T-helper 1 cell treated with Interleukin-12 subunit alpha and Interleukin-12 subunit beta and Interleukin-4 antibody, amounts not matched to agents 30 ng/mL and 1 ng/mL, for 36 hours (primary cell): ENCODE measurements around the gene BRS3. TPM values are rescaled to one million over a fixed set of nuclear protein-coding genes. Genes with fewer than 3 reads are reported as not detected.

Experiments
- intact Hi-C: fragments of 100-400 bp; cut with micrococcal nuclease; formaldehyde crosslinking; loops from one replicate; pipeline ENCODE4 v1.15.1; 2024
- total RNA-seq: library from RNA; stranded (reverse); gene quantifications from 2 replicates; pipeline ENCODE4 v1.2.3, GENCODE V29; 2022

Gene BRS3
- total RNA-seq, 1 donor from 2014 or later: not detected

DNA sequence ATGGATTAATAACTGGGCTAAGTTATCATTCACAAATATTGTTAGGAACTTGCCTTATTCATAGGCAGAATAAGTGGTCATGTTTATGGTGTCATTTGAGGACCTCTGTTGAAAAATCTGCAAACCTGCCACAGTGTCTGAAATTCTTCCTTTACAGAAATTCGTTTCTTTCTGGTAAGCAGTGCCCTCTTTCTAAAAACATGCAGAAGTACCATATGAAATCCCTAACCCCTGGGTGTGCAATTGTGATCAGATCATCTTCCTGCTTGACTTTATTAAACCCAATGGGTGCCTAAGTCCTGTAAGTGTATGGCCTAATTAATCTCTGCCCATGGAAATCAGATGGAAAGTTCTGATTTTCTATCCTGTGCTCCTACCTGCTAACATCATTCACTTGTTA is 5.3 kb downstream of the BRS3 start:
- intact Hi-C loops: loop anchor here (10.0 kb wide), 2 partner anchors 468 to 562 kb away; no protein-coding TSS in a partner anchor

DNA sequence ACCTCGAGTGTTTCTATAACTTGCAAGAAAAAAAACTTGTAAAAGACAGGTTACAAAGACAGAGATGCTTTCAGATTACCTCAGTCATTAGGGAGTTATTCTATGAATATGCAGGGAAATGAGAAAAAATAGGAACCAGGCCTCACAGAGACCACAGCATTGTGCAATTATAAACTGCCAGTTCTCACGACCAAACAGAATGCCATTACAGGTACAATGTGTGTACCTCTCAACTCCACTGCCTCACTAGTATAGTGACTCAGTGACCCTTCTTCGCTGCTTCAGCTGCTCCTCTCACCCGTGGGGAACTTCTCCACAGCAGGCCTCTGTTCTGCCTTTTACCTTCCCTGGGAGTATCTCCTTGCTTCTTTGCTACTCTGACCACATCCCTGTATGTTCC is 7.3 kb downstream of the BRS3 start:
- intact Hi-C loops: loop anchor here (5.0 to 10.0 kb wide), 3 partner anchors 157 to 560 kb away; no protein-coding TSS in a partner anchor

DNA sequence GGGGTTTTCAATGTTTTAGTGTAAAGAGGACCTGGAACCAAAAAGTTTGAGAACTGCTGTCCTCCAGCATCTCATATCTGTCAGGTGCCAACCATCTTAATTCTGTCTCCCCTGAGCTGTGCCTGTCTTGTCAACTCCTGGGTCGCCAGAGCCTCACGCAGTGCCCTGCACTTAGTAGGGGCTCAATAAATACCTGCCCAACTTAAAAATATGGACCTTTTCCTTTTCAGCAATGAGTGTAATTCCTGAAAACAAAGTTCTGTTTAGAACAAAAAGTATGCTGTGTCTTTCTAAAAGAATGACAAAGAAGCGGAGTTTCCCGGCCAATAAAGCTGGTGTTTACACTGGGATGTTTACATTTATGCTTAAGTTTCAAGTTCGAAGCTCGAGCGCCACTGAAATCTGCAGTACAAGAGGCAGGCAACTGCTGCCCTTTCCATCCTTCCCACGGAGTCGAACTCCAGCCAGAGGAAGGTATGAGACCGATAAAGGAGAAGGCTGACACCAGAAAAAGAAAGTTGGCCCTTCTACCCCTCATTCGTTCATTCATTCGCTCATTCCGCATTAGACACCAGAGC is 8.5 kb downstream of the BRS3 start:
- intact Hi-C loops: loop anchor here (1.0 to 10.0 kb wide), 13 partner anchors 26 to 1689 kb away; partner anchors contain the start of genes INTS6L, MAP7D3, RBMX and SLC9A6

DNA sequence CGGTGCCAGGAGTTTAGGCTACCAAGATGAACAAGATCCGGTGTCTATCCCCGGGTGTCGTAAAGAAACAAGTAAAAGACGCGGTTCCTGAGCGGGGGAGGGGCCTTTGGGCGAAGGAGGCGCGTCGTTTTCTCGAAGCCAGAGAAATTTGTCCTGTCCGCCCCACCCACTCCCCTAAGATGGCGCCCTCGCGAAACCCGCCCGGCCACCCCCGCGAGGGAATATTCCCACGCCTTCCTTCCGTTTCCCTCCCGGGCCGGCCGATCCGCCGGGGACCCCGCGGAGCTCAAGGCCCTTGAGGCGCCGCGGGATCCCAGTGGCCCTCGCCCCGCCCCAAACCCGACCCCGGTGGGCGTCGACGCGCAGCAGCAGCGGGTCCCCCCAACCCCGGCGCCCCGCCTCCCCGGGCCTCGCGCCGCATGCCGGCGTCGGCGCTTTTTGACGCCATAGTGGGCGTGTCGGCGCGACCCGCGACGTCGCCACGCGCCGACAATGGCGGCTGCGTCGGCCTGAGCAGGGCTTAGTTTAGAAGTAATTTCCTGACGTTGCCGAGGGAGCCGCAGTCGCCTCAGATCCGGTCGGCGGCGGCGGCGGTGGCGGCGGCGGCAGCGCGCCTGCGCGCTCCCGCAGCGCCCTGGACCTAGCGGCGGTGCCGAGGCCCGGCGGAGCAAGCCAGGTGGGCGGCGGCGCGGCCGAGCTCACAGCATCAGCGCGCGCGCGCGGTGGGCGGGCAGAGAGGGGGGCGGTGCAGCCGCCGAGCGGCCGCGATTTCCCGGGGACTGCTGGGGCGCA is 9.2 kb downstream of the BRS3 start:
- intact Hi-C loops: loop anchor here (1.0 to 10.0 kb wide), 18 partner anchors 25 to 1690 kb away; partner anchors contain the start of genes FHL1, INTS6L, MAP7D3 and RBMX

DNA sequence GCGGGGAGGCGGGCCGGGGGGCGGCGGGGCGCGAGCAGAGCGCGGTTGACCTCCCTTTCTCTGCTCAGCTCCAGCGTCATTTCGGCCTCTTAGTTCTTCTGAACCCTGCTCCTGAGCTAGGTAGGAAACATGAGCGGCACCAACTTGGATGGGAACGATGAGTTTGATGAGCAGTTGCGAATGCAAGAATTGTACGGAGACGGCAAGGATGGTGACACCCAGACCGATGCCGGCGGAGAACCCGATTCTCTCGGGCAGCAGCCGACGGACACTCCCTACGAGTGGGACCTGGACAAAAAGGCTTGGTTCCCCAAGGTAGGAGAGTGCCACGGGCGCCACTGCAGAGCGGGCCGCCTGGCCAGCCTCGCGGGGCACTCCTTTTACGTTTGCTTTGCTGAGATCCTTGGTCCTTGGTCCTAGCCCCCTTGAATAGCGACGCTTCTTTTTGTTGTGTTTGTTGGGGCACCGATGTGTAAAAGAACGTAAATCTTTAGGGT is 9.9 kb downstream of the BRS3 start, which contains the start of gene HTATSF1:
TSS of gene HTATSF1 (plus strand) at position 37 of the 497 bp plus-strand sequence. CDS start at position 130, 93 bp downstream.
- intact Hi-C loops: loop anchor here (1.0 to 10.0 kb wide), 14 partner anchors 80 to 1691 kb away; partner anchors contain the start of genes FHL1, INTS6L and SLC9A6

DNA sequence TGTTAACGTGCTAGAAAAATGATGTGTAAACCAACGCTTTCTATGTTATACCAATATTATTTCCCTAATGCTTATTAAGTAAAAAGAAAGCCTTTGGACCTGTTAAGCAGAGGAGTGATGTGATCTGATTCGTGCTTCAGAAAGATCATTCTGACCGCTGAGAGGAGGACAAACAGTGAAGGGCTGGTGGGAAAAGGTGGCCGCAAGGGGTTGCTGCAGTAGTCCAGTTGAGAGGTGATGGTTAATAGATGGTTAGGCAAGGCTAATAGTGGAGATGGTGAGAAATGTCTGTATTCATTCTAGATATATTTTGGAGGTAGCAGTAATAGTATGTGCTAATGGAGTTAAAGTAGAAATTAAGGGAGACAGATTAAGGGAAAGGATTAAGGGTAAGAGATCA is 31.3 kb downstream of the BRS3 start:
- intact Hi-C loops: no loop called here

DNA sequence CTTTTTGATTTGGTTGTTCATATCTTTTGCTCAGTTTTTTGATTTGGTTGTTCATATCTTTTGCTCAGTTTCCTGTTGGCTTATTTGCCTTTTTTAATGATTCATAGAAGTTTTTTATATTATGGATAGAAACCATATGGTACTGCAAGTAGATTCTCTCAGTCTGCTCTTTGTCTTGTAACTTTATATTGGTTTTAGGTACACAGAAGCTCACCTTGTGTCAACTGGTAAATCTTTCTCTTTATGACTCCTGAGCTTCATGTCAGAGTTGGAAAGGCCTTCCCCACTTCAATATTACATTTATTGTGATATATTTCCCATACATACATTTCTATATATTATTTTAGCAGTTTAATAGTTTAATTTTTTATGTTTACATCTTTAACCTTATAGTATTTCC is 36.0 kb downstream of the BRS3 start:
- intact Hi-C loops: loop anchor here (2.0 kb wide), 1 partner anchor 21 kb away; no protein-coding TSS in a partner anchor

DNA sequence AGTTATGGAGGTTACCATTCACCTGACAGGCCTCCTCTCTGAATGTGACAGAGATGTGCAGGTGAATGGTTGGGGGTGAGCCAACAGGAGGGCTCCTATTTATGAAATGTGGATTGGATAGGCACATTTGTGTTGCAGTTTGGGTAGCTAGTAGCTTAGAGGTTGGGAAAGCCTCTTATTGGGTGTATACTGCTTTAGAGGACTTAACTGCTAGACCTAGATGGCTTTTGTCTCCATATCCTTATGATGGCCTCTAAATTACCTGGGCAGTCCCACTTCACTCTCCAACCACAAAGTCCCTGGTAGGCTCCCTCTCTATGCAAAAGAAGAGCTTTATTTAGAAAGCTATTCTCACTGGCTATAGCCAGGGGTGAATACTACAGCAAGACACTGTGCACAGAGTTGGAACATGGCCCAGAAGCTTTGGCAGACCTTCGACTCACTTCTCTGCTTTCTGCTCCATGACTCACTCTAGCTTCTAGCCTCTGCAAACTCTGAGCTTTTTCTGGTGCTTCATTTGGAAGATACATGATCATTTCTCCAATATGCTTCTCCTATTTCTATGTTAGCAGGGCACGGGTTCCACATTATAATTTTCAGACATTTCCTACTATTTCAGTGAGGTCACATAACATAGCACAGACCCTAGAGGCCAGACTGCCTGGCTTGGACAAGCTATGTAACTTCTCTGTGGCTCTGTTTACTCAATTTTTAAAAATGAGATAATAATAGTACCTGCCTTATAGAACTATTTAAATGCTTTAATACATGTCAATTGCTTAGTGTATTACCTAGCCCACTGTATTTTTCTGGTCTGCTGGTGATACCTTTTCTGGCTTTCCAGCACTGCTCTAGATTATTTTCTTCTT is 38.2 kb downstream of the BRS3 start:
- intact Hi-C loops: no loop called here

DNA sequence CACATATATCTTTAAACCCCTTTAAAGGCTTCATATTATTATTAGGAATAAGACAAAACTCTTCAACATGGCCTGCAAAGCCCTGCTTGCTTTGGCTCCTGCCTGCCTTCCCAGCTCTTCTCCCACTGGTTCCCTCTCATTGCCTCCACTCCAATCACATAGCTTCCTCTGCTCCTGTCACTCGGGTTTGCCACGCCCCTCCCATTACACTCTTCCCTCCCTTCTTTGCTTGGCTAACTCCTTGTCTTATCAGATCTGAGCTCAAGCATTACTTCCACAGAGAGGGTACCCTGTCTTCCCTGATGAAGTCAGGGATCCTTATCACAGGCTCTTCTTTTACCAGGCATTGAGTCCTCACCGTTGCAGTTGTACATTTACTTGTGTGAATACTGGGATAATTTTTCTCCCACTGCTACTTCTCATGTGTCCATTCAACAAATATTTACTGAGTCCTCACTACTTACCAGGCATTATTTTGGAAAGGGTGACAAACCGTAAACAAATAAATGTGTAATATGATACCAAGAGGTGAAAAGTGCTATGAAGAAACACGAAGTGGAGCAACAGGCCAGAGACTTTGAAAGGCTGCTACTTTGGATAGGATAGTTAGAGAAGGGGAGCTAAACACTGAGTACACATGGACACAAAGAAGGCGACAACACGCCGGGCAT is 41.0 kb downstream of the BRS3 start:
- intact Hi-C loops: no loop called here

DNA sequence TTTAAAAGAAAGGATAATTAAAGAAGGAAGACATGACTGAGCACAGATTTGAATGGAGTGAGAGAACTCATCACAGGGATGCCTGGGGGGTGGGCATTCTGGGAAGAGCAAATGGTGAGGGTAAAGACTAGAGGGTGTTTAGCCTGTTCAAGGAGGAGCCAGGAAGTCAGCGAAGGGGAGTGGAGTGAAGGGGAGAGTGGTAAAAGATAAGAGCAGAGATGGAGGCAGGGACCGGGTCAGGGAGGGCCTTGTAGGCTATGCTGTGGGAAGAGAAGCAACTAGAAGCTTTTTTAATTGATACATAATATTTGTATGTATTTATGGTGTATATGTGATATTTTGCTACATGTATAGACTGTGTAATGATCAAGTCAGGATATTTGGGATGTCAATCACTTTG is 42.0 kb downstream of the BRS3 start:
- intact Hi-C loops: no loop called here

DNA sequence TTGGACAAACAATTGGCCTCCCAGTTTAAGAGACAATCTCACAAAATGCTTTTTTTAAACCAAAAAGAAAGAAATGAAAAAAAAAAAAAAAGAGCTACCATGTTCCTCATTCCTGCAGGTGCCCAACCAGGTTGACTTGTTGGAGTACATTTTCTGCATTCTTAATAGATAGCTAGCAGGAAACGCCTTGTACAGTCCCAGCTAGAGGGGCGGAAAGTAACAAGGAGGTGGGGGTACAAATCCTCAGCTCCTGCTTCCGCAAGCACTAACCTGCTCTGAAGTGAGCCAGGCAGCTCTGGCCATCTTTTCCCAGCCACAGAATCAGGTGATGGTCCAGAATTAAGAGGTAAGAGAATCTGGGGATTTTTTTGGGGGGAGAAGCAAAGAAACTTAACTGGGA is 44.2 kb downstream of the BRS3 start, which contains the start of gene VGLL1:
TSS of gene VGLL1 (plus strand) at position 265 of the 400 bp plus-strand sequence. CDS start 3,806 bp downstream, outside the sequence.
- intact Hi-C loops: no loop called here

DNA sequence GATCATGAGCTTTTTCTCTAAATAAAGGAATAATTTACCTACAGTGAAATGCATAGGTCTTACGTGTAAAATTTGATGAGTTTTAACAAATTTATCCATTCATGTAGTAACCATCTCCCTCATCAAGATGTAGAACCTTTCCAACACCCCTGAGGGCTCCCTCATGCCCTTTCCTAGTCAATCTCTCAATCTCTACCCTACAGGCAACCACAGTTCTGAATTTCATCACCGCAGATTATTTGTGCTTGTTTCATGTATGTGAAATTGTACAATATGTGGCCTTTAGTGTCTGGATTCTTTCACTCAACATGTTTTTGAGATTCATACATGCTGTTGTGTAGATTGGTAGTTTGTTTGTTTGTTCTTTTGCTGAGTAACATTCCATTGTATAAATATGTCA is 46.4 kb downstream of the BRS3 start:
- intact Hi-C loops: no loop called here

DNA sequence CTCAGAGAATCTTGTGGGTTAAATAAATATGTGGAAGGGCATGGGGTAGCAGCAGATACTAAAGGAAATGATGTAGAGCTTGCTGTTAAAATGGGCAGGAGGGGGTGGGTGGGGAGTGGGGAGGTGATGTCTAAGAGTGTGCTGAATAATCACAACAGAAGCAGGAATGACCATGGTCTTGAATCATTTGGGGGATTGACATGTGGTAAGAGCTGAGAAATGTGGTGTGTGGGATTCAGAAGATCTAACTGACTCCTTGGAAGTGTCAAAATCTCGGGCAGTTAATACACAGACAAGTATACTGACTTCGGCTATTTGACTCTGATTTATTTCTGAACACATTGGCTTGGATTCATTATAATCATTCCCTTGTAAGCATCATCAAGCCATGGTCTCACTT is 51.1 kb downstream of the BRS3 start:
- intact Hi-C loops: no loop called here

DNA sequence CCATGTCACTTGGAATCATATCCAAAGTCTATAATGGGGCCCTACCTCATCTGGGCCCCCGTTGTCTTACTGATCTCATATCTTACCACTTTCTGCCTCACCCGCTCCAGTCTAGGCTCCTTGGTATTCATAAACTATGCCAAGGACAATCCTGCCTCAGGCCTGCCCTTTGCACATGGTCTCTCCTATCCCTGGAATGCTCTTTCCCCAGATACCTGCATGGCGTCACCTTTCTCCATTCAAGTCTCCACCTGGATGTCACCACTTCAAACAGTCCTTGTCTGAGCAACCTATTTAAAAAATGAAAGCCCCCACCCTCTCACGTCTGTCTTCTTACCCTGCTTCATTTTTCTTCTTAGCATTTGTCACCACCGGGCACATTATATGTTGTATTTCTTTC is 52.5 kb downstream of the BRS3 start:
- intact Hi-C loops: no loop called here

DNA sequence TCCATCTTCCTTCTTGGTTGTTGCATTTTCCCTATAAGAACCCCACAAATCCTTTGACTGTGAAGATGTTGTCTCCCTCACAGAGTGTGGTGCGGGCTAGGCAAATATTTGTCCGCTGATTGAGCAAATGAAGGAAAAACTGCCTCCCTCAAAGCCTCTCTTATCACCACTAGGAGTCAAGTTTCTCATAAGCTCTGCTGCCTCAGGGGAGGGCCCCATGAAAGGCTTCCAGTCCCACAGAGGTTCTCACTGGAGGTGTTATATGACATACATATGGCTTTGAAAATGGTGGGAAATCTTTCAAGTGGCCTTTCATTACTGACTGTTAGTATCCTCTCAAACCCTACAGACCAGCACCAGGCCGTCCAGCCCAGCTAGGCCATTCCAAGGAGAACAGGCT is 53.5 kb downstream of the BRS3 start:
- intact Hi-C loops: no loop called here

DNA sequence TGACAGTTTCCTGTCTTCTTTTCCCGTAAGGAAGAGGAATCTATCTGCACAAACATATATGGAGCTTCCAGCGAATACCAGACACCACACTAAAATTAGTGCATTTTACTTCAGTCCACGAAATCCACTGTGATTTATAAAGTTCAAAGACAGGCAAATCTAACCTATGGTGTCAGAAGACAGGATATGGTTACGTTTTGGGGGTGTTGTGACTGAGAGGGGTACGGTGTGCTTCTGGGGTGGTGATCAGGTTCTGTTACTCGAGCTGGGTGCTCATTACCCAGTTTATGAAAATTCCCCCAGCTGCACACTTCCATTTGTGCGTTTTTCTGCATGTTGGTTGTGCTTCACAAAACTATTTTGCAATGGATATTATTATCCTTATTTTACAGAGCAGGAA is 54.5 kb downstream of the BRS3 start:
- intact Hi-C loops: no loop called here
